Body of pancreas (tissue), 4 donors: ENCODE measurements around the gene IL10.

Experiments
- CTCF ChIP-seq, 7 experiments: fragments of 450-650 bp in 4 of 7; fragments of 200-600 bp in 3 of 7; sonication (generic) in 3 of 7; IDR thresholded peaks; one replicate each; pipeline ENCODE4 v1.5.1; 2016 to 2019; ENCODE audit warnings: antibody characterized with exemption in 7 of 7
- POLR2A ChIP-seq, 3 donors: fragments of 450-650 bp; IDR thresholded peaks; one replicate each; pipeline ENCODE4 v1.6.1; 2016; ENCODE audit warnings: antibody characterized with exemption in 3 of 3, mild to moderate bottlenecking in 2 of 3

GRCh38 chr1:206790502-206791250 is 18.4 kb upstream of the IL10 start:
- TF ChIP-seq CTCF (IDR thresholded peaks at IDR 0.05) (no peak), POLR2A (IDR thresholded peaks at IDR 0.05) (no peak)
